HG03520 (cell line): ENCODE measurements around the gene VMP1.
"Not testable (repeated sequence)": the region's sequence is repeated elsewhere in the genome, so short reads cannot be mapped to it uniquely, and the experiment has no call there.

ENCODE experiments used
- ATAC-seq: cut with Tn5 transposase; IDR thresholded peaks from one replicate; pipeline ENCODE4 v1.9.1; 2021; ENCODE audit warnings: mild to moderate bottlenecking, moderate library complexity; ENCODE audit not compliant: unreplicated experiment

VMP1 gene

DNA sequence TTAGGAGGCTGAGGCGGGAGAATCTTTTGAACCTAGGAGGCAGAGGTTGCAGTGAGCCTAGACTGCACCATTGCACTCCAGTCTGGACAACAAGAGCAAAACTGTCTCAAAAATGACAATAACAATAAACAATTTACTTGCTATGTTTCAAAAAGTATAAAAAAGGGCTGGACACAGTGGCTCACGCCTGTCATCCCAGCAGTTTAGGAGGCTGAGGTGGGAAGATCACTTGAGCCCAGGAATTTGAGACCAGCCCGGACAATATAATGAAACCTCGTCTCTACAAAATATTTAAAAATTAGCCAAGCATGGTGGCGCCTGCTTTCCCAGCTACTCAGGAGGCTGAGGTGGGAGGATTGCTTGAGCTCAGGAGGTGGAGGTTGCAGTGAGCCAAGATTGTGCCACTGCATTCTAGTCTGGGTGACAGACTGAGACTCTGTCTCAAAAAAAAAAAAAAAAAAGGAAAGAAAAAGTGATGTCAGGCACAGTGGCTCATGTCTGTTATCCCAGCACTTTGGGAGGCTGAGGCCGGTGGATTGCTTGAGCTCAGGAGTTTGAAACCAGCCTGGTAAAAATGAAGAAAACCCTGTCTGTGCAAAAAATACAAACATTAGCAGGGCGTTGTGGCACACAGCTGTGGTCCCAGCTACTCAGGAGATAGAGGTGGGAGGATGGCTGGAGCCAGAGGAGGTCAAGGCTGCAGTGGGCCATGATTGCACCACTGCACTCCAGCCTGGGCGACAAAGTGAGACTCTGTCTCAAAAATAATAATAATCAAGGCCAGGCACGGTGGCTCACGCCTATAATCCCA is 146.7 kb downstream of the VMP1 start:
- ATAC-seq, result not testable (repeated sequence)

DNA sequence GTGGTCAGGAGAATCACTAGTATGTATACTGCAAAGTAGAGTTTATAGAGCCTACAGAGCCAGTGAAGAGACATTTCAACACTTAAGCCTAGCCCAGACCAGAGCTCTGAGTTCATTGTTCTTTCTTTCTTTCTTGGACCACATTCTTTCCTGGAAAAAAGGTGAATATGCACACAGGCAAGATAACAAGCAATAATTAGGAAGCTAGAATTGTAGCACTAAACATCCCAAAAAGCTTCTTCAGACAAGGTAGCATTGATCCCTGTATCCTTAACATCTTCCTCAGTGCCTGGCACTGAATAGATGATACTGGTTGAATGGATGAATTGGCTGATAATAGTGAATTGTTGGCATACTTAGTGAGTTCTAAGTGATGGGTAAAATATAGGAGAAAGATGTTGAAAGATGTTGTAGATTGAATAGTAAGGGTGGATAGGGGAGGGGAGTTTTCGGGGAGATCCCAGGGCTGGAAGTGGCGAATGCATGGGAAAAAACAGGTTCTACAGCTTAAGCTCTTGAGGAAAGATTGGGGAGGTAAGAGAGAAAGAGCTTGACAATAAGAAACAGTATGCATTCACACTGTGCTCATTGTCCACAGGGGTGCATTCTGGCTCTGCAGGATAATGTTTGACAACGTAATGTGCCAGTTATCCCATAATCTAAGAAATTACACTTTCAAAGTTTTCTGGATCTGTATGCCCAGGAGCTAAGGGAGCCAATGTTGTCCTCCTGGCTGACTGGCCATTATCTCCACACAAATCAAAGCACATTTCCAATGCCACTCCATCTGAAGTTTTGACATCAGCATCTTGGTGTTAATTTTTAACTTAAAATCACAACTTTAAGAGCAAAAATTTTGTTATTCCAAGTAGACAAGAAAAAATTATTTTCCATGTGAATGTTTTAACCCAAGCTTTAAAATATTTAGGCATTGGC is 149.7 kb downstream of the VMP1 start:
- no peak for ATAC-seq

DNA sequence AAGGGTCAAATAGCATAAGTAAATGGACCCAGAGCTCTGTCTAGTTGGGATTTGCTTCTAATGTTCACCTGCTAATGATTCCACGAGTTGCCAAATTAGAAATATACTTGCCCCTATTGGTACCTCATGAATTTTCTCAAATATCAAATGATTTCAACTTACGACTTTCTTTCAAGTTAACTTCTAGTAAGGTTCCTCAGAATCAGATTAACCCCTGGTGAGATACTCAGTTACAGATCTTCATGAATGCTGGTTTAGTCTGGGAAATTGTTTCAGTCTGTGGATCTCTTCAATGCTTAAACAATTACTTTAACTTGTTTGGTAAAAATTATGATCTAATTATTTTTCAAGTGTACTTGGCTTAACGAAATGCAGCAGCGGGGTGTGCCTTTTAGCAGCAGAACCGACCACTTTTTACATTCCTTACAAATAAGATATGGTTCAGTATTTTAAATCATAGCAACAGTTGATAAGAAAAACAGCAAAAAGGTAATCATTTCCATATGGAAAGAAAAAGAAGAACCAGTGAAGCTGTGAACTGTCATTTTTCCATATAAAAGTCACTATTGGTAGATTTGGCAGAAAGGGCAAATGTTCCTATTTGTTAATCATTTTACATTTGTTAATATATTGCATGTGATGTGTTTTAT is 150.8 kb downstream of the VMP1 start:
- no peak for ATAC-seq

DNA sequence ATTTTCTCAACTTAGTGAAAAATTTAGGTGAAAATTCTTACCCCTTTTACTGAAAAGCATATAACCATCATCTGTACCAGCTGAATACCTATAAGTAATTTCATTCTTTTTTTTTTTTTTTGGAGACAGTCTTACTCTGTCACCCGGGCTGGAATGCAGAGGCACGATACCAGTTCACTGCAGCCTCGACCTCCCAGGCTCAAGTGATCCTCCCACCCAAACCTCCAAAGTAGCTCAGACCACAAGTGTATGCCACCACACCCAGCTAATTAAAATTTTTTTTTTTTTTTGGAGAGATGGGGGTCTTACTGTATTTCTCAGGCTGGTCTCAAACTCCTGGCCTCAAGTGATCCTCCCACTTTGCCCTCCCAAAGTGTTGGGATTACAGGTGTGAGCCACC is 151.5 kb downstream of the VMP1 start:
- no peak for ATAC-seq

DNA sequence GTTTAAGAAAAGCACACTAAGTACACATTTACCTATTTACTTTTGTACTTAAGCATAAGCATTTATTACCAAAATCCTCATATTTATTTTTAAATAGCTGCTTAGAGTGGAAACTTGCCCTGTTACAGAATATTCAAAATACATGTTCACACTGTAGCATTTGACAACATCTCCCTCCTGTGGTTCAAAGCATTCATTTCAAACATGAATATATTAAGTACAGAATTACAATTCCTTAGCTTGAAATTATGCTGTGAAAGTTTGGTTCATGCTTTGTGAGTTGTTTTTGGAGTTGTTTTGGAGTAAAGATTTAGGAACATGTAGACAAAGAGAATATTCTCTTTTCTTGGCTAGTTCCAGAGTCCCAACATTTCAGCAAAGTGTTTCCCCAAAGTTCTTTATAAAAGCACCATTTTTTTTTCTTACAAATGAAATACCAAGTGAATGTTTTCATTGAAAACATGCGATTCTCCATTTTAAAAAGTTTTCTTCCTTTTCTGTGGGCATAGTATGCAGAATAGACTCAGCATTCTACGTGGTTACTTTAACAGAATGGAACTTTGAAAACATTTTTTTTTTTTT is 152.1 kb downstream of the VMP1 start:
- ATAC-seq, result no peak

DNA sequence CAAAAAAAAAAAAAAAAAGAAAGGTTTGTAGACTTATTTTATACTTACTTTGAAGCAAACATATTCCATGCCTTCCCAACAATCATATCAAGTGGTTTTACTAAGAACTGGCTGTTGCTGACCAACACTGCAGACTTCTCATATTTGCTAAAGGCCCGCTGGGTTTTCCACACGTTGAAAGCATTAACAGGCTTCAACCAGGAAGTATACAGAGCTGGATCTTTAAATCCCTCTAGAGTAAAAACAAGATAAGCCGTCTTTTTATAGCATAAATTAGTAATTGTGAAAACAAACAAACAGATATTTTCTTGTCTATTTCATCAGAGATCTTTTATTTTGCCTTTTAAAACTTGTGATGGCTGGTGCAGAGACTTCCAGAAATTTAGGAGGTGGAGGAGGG is 156.2 kb downstream of the VMP1 start:
- no peak for ATAC-seq

DNA sequence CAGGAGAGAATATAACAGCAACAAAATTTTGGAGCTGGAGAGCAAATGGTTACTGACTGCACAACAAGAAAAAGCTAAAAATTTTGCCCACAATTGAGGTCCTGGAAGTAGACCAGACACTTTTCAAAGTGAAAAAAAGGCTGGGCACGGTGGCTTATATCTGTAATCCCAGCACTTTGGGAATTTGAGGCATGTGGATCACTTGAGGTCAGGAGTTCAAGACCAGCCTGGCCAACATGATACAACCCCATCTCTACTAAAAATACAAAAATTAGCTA is 162.4 kb downstream of the VMP1 start:
- no peak for ATAC-seq

DNA sequence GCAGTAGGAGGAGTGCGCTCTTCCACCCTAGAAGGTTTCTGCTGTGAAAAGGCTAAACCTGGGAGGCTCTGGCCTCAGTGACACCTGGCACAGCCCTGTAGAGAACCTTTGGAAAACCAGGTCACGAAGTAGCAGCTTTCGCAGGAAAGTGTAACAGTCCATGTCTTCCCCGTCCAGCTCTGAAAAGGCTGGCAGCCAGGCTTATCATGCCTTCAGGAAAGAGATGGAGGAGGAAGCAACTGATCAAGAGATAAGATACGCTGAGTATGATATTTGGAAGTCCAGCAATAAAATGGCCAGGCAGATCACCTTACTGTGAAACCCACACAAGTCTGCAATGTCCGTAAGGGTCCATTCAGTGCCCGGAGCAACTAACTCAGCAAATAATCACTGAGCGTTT is 163.0 kb downstream of the VMP1 start:
- ATAC-seq, result no peak

DNA sequence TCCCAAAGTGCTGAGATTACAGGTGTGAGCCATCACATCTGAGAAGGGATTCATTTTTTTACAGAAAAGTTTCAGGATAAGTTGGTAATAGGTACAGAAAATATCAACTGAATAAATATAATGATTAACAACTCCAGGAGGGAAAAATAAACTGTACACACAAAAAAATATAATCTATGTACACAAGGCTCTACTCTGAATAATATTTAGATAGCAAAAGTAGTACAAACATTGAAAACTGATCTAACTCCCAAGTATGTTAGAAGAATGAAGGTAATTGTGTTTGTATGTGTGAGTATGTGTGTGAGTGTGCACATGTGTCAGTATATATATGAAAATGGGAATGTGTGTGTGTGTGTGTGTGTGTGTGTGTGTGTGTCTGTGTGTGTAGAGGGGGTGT is 164.9 kb downstream of the VMP1 start:
- no peak for ATAC-seq

DNA sequence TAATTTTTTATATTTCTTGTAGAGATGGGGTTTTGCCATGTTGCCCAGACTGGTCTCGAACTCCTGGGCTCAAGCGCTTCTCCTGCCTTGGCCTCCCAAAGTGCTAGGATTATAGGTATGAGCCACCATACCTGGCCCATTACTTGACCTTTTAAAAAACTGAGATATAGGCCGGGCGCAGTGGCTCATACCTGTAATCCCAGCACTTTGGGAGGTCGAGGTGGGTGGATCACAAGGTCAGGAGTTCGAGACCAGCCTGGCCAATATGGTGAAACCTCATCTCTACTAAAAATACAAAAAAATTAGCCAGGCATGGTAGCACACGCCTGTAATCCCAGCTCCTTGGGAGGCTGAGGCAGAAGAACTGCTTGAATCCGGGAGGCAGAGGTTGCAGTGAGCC is 166.0 kb downstream of the VMP1 start:
- not testable (repeated sequence) for ATAC-seq

DNA sequence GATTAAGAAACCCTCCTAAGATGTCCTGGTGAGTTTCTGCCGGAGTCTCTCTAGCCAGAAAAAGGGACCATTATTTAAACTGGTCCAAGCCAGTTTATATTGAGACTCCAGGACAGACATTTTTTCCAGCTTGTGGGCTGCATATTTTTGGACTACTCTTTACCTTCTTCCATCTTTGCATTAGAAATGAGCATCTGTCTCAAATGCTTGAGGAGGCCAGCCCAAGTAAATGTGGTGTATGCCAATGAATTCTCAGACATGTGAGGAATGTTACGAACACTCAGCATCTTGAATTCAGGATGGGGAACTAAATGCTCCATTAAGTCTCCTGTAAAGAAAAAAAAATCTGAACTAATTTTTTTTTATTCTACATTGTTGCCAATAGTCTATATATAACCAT is 166.9 kb downstream of the VMP1 start:
- no peak for ATAC-seq

DNA sequence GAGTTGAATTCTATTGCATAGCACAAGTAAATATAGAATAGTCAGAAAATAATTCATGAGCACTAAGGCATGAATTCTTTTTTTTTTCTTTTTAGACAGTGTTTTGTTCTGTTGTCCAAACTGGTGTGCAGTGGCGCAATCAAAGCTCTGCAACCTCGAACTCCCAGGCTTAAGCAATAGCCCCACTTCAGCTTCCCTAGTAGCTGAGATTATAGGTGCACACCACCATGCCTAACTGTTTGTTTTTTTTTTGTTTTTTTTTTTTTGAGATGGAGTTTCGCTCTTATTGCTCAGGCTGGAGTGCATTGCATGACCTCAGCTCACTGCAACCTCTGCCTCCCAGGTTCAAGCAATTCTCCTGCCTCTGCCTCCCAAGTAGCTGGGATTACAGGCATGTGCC is 168.7 kb downstream of the VMP1 start:
- ATAC-seq, result no peak

DNA sequence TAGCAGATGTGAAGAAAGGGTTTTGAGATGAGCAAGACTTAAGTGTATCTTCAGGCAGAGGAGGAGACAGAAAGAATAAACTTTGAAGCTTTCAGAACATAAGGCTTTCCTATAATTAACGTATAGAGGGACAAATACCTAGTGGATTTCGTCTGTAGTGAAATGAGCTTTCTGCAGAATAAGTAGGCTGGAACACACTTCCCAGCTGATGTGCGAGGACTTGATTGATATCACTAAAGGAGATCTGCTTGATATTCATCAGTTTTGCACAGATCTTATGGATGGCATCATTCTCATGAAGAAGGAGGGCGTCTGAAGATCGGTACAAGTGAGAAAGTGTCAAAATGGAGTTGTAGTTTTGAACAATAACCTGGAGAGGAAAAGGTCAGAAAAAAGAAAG is 170.5 kb downstream of the VMP1 start:
- ATAC-seq, result no peak

DNA sequence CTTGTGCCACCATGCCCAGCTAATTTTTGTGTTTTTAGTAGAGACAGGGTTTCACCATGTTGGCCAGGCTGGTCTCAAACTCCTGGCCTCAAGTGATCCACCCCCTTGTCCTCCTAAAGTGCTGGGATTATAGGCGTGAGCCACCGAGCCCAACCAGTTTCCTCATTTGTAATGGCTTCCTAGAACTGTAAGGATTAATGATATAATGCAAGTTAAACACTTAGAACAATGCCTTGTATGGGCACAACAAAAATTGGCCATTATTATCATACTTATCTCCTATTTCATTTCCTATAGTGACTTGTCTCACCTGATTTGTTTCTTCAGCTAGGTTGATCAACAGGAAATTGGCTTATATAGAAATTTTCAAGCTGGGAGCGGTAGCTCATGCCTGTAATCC is 171.2 kb downstream of the VMP1 start:
- ATAC-seq, result no peak

DNA sequence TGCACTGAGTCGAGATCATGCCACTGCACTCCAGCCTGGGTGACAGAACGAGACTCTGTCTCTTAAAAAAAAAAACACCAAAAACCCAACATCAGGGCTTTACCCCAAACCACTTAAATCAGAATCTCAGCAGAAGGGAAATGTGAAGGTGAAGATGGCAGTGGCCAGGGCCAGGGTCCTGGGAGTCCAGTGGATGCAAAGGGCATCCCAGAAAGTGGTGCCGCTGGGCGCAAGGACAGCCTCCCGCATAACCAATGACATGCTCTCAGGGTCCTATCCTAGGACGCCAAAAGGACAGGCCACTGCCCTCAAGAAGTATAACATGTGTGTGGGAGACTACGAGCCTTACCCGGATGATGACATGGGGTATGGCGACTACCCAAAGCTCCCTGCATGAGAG is 177.4 kb downstream of the VMP1 start:
- no peak for ATAC-seq

DNA sequence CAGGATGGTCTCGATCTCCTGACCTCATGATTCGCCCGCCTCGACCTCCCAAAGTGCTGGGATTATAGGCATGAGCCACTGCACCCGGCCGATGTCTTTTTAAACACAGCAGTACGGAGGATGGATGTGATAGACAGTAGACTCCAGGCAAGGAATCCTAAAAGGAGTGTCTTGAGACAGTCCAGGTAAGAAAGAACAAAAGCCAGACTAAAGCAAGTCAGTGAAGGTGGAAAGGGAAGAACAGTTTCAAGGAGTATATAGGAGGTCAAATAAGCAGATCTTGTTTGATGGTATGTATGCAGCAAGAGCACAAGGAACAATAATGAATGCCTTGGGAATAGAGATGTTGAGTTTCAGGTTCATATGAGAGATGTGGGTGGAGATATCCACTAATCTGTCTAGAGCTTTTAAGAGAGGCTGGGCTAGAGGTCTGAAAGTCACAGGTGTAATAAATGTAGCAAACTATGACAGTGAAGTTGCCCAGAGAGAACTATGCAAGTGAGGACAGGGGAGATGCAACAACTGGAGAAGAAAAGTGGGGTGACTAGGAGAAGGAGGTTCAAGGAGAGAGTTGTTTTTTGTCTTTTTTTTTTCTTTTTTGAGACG is 180.8 kb downstream of the VMP1 start:
- ATAC-seq, result no peak

DNA sequence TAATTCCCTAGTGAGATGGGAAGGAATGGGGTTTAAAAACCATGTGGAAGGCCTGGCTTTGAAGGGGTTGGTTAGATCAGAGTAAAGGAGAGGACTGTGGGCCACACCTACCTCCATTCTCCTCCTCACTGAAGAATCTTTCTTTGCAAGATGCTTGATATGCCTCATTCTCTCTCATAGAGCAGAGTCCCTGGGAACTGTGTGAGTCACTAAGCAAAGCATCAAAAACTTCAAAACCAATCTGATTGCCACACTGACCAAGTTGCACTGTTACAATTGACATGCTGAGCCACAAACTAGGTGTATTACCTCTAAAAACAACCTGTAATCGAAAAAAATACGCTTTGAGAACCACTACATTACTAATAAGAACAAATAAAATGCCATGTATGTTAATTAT is 183.3 kb downstream of the VMP1 start:
- ATAC-seq, result no peak
